Activated T-cell treated with anti-CD3 and anti-CD28 coated beads, Interleukin-2, amount 50 U/mL, for 48 hours (primary cell): ENCODE data around the gene PSMD11.
"Not testable (repeated sequence)": the region's sequence is repeated elsewhere in the genome, so short reads cannot be mapped to it uniquely, and the experiment has no call there.

Source experiments
- DNase-seq, 2 experiments: peaks; one replicate each; pipeline ENCODE4 v3.0.0-alpha.2; 2020

The PSMD11 gene

GRCh38 chr17:32515677-32516383 lies 71.5 kb downstream of the PSMD11 start:
- DNase-seq: no peak

- DNase-seq: no peak
Measured at GRCh38 chr17:32516450-32516849, 72.1 kb downstream of the PSMD11 start.

- DNase-seq: no peak
Measured at GRCh38 chr17:32516940-32517701, 72.8 kb downstream of the PSMD11 start.

GRCh38 chr17:32517982-32518381 lies 73.7 kb downstream of the PSMD11 start:
- DNase-seq: no peak

- no peak for DNase-seq
Measured at GRCh38 chr17:32518646-32519227, 74.4 kb downstream of the PSMD11 start.

GRCh38 chr17:32519228-32520103 lies 75.2 kb downstream of the PSMD11 start:
- peak; percentile 55 to 65 for DNase-seq

- peak; percentile 62 to 71 for DNase-seq
Measured at GRCh38 chr17:32520104-32520701, 75.9 kb downstream of the PSMD11 start.

GRCh38 chr17:32520737-32521404 lies 76.6 kb downstream of the PSMD11 start:
- DNase-seq: no peak

- DNase-seq: peak; percentile 67
Measured at GRCh38 chr17:32523017-32523680, 78.8 kb downstream of the PSMD11 start.

GRCh38 chr17:32523827-32524552 lies 79.7 kb downstream of the PSMD11 start:
- DNase-seq: peak; percentile 56 to 63

- DNase-seq: not testable (repeated sequence)
Measured at GRCh38 chr17:32524553-32524880, 80.2 kb downstream of the PSMD11 start.

- DNase-seq: no peak
Measured at GRCh38 chr17:32525122-32525521, 80.8 kb downstream of the PSMD11 start.

GRCh38 chr17:32527146-32527545 lies 82.8 kb downstream of the PSMD11 start:
- no peak for DNase-seq

GRCh38 chr17:32528825-32529224 lies 84.5 kb downstream of the PSMD11 start:
- no peak for DNase-seq

GRCh38 chr17:32529604-32530003 lies 85.3 kb downstream of the PSMD11 start:
- no peak for DNase-seq
